Prostate gland (tissue), 2 donors: ENCODE results near the gene MTOR.

ENCODE experiments used
- CTCF ChIP-seq, 4 experiments: fragments of 200-600 bp in 2 of 4; fragments of 450-650 bp in 2 of 4; sonication (generic) in 2 of 4; IDR thresholded peaks; 1 replicate in 3 of 4; 2 replicates in 1 of 4; pipeline ENCODE4 v1.5.1; 2016 to 2019; ENCODE audit warnings: antibody characterized with exemption in 4 of 4, mild to moderate bottlenecking in 2 of 4, moderate library complexity in 2 of 4
- POLR2A ChIP-seq: fragments of 450-650 bp; IDR thresholded peaks from one replicate; pipeline ENCODE4 v1.6.1; 2016; ENCODE audit warnings: antibody characterized with exemption, mild to moderate bottlenecking

DNA sequence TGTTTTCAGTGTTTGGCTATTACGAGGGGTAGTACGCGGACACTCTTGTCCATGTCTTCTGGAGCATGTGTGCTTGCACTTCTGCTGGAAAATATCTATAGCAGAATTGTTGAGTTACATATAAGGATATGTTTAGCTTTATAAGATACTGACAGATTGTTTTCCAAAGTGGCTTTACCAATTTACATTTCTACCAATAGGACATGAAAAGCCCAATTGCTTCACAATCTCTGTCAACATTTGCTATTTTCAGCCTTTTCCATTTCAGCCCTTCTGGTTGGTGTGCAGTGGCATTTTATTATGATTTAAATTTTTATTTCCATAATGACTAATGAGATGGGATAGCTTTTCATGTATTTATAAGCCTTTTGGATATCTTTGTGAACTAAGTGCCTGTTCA lies 79.5 kb downstream of the MTOR start:
- no peak for TF ChIP-seq CTCF (IDR thresholded peaks at IDR 0.05)
- TF ChIP-seq POLR2A = no peak
